Fibroblast of villous mesenchyme (primary cell): ENCODE data around the gene DCLK1. TPM values are rescaled to one million over a fixed set of nuclear protein-coding genes. Genes with fewer than 3 reads are reported as not detected.
A peak's percentile ranks its signal among the peaks of the same experiment; 100 is the strongest.
"Not testable (repeated sequence)": the region's sequence is repeated elsewhere in the genome, so short reads cannot be mapped to it uniquely, and the experiment has no call there.

Experiments
- DNase-seq: peaks from one replicate; pipeline ENCODE4 v3.0.0-alpha.2; 2010; ENCODE audit warnings: low read depth
- H3K4me3 ChIP-seq: 2 replicates; pipeline ENCODE4 v1.5.1; 2011; ENCODE audit warnings: low read depth, mild to moderate bottlenecking, low read length
- CTCF ChIP-seq: IDR thresholded peaks from 2 replicates; pipeline ENCODE4 v1.5.1; 2012; ENCODE audit warnings: low read depth, mild to moderate bottlenecking, low read length; ENCODE audit not compliant: insufficient read depth
- total RNA-seq: library from RNA; depleted of rRNA; stranded (reverse); fragments of >200 nt; gene quantifications from 2 replicates; pipeline ENCODE4 v1.2.3, GENCODE V29; 2012

The DCLK1 gene
- total RNA-seq, 1 donor: 0.86 TPM

GRCh38 chr13:36082806-36083205, 48.4 kb downstream of the DCLK1 start:
- no peak for DNase-seq
- no peak for TF ChIP-seq CTCF
- no peak overlapping the region for H3K4me3 ChIP-seq

DNA sequence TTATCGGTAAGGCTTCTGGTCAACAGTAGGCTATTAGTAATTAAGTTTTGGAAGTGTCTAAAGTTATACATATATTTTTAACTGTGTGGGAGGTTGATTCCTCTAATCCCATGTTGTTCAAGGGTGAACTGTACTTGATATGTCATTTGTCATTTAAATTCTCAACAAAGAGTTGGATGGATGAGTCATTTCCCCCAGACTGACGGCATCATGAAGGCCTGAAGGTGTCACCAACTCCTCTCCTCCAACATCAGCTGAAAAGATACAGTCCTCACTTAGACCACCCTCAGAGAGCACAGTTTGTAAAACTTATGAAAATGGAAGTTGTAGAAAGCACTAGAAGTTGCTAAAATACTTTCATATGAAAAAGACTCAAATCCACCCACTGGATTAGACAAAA, 48.8 kb downstream of the DCLK1 start:
- no peak for TF ChIP-seq CTCF
- H3K4me3 ChIP-seq: no peak overlapping the region
- no peak for DNase-seq

GRCh38 chr13:36076211-36076610, 55.0 kb downstream of the DCLK1 start:
- H3K4me3 ChIP-seq: no peak overlapping the region
- no peak for TF ChIP-seq CTCF
- DNase-seq: no peak

- H3K4me3 ChIP-seq: no peak overlapping the region
- no peak for DNase-seq
- no peak for TF ChIP-seq CTCF
Observed at GRCh38 chr13:36074659-36075058, 56.5 kb downstream of the DCLK1 start.

- no peak for DNase-seq
- TF ChIP-seq CTCF: no peak
- H3K4me3 ChIP-seq: no peak overlapping the region
Observed at GRCh38 chr13:36072152-36072935, 58.8 kb downstream of the DCLK1 start.

DNA sequence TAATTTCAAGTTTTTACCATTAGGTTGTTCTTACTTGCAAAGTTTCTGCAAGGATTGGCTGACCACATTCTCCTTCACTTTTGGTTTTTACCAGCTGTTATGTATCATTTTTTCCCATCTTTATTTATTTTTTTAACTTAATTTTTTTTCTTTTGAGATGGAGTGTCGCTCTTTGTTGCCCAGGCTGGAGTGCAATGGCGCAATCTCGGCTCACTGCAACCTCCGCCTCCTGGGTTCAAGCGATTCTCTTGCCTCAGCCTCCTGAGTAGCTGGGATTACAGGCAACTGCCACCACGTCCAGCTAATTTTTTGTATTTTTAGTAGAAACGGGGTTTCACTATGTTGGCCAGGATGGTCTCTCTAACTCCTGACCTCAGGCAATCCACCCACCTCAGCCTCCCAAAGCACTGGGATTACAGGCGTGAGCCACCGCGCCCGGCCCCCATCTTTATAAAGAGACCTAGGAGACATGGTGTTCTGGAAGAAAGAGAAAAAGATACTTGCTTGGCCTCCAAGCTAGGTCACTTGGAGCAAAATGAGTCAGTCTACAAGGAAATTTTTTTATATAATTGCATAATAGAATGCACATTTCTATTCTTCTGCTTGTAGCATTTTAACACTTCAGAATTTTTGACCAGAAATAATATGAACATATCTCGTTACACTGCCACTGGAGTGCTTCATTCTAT, 60.5 kb downstream of the DCLK1 start:
- H3K4me3 ChIP-seq, DNase-seq: not testable (repeated sequence)

- peak; percentile 20 for DNase-seq
- no peak for TF ChIP-seq CTCF
- no peak overlapping the region for H3K4me3 ChIP-seq
Observed at GRCh38 chr13:36069881-36070366, 61.3 kb downstream of the DCLK1 start.
